HFFc6 (cell line): ENCODE measurements around the gene SLC2A9. TPM values are rescaled to one million over a fixed set of nuclear protein-coding genes. Genes with fewer than 3 reads are reported as not detected.

ENCODE experiments used
- DNase-seq: peaks from one replicate; pipeline ENCODE4 v3.0.0-alpha.2; 2018
- H3K27ac Mint-ChIP-seq: 2 replicates; pipeline ENCODE4 v1.8.0; 2020; ENCODE audit warnings: mild to moderate bottlenecking, mixed read lengths
- H3K27me3 Mint-ChIP-seq: 2 replicates; pipeline ENCODE4 v1.8.0; 2021; ENCODE audit warnings: mild to moderate bottlenecking, moderate library complexity, mixed read lengths; ENCODE audit not compliant: insufficient read depth
- H3K36me3 Mint-ChIP-seq: 2 replicates; pipeline ENCODE4 v1.8.0; 2021; ENCODE audit warnings: low read depth, mixed read lengths
- H3K4me1 Mint-ChIP-seq: 2 replicates; pipeline ENCODE4 v1.8.0; 2020; ENCODE audit warnings: low read depth, mixed read lengths
- H3K4me3 Mint-ChIP-seq: 2 replicates; pipeline ENCODE4 v1.8.0; 2020; ENCODE audit warnings: mild to moderate bottlenecking, moderate library complexity, mixed read lengths
- H3K9me3 Mint-ChIP-seq: 2 replicates; pipeline ENCODE4 v1.8.0; 2020; ENCODE audit warnings: mild to moderate bottlenecking, mixed read lengths
- CTCF ChIP-seq: fragments of 200-600 bp; sonication (generic); IDR thresholded peaks from 2 replicates; pipeline ENCODE4 v1.5.0; 2021; ENCODE audit warnings: antibody characterized with exemption, mild to moderate bottlenecking
- total RNA-seq, 6 experiments: library from RNA; stranded (reverse); fragmentation: NEBNext Ultra II Directional; extraction: Animal tissue kit (Norgen Biotek cat#: 25700); gene quantifications; 2 replicates in 1 of 6; 3 replicates in 5 of 6; pipeline ENCODE4 v1.2.3, GENCODE V29; 2021

SLC2A9 gene
- total RNA-seq, 6 experiments from 2014 or later, result 1.3 to 2.0 (median 1.6) TPM

DNA sequence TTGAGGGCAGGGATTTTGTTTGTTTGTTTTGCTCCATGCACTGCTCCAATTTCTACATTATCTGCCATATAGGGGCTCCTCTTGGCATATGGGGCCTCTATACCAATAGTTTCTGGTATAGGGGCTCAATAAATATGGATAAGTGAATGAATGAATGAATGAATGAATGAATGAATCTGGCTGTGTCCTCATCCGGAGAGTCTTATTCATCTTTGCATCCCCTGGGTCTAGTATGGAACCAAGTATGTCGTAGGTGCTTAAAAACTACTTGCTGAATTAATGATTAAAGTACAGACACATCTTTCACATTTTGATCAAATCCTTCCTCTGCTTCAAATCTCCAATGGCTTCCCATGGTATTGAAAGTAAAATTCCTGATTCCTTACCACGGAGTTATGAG is 159.7 kb downstream of the SLC2A9 start:
- no peak overlapping the region for H3K4me3 Mint-ChIP-seq
- H3K4me1 Mint-ChIP-seq, result no peaks in the 10 kb centered on the region
- TF ChIP-seq CTCF, result no peak

DNA sequence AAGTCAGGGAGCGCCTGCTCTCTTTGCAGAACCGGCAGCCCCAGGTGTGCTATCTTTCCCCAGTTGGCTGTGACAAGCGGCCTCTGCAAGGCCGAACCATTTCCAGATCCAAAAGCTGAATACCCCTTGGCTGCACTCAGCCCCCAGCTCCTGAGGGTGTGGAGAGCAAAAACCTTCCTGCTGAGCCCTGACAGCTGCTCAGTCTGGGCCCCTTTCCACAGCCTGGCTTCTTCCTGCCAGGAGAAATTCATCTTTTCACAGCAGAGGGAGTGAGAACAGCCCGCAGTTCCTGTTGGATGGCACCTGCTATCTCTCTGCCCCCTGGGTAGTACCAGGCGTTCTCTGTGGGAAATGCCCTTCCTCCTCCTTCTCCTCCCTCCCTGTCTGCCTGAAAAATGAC is 161.5 kb downstream of the SLC2A9 start:
- no peak for DNase-seq
- TF ChIP-seq CTCF, result no peak
- H3K36me3 Mint-ChIP-seq, result no peaks in the 10 kb centered on the region
- H3K9me3 Mint-ChIP-seq, result peaks cover 59% of the 10 kb centered on the region
- H3K27me3 Mint-ChIP-seq, result peaks cover 1% of the 10 kb centered on the region; the same call in 1 of the 2 replicates
- H3K27ac Mint-ChIP-seq, result no peak overlapping the region
- H3K4me3 Mint-ChIP-seq, result no peak overlapping the region
- H3K4me1 Mint-ChIP-seq, result no peaks in the 10 kb centered on the region

More for the DNA sequence above, 159.7 kb downstream of the SLC2A9 start:
- DNase-seq, result no peak
- Mint-ChIP-seq H3K36me3 (no peaks in the 10 kb centered on the region), H3K27ac (no peak overlapping the region), H3K9me3 (peaks cover 59% of the 10 kb centered on the region), H3K27me3 (peaks cover 1% of the 10 kb centered on the region; the same call in 1 of the 2 replicates)

DNA sequence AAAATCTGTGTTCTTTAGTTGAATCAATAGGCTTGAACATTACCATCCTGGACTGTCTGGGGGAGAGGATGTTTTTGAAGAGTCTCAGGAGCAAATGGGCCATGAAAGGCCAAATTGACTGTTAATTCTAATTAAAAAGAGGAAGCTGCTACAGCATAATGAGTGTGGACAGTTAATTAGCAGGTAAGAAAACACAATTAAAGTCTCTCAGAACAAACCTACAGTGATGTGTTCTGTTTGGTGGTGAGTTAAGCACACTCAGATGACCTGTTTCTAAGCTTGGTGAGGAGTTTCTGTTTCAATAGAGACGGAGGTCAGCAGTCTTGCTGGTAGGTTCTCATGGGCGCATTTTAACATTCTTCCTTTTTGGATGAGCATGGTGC is 171.8 kb downstream of the SLC2A9 start:
- H3K27ac Mint-ChIP-seq, result no peak overlapping the region
- H3K4me3 Mint-ChIP-seq, result no peak overlapping the region
- peaks cover 6% of the 10 kb centered on the region; the same call in 1 of the 2 replicates for H3K36me3 Mint-ChIP-seq
- peaks cover 69% of the 10 kb centered on the region for H3K9me3 Mint-ChIP-seq
- DNase-seq, result no peak
- no peaks in the 10 kb centered on the region for H3K4me1 Mint-ChIP-seq
- no peak for TF ChIP-seq CTCF
- H3K27me3 Mint-ChIP-seq, result peaks cover 2% of the 10 kb centered on the region

- no peak for DNase-seq
- H3K4me1 Mint-ChIP-seq, result no peaks in the 10 kb centered on the region
- H3K4me3 Mint-ChIP-seq, result no peak overlapping the region
- no peak for TF ChIP-seq CTCF
- H3K9me3 Mint-ChIP-seq, result peaks cover 60% of the 10 kb centered on the region
- H3K27ac Mint-ChIP-seq, result no peak overlapping the region
- H3K36me3 Mint-ChIP-seq, result peaks cover 6% of the 10 kb centered on the region; the same call in 1 of the 2 replicates
- H3K27me3 Mint-ChIP-seq, result peaks cover 2% of the 10 kb centered on the region
Measured at GRCh38 chr4:9847968-9848748, 173.1 kb downstream of the SLC2A9 start.

DNA sequence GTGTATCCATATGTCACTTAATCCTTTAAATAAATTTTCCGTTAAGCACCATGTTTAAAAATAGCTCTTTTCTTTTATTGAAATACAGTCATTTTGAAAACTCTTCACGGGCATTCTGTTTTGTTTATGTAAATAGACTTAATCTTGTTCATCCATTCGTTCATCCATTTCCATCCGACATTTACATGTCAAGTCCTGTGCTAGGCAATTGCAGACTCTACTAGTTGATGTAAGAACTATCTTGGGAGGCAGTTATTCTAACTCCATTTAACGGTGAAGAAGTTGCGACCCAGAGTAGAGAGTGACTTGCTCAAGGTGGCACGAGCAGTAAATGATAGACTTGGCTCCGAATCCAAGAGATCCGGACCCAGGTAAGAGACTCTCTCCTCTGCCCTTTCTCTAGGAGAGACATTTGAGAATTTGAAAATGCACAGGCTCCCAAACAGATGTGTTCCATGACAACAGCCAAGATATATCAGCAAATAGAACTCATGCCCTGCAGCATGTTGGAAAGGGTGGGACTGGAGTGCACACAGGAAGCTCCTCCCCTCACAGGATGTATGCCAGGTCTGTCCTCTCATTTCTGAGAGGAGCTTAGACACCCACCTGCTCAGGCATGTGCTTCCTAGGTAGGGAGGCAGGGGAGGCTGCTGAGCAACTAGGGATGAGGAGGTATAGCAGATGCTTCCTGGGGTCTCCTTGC is 175.4 kb downstream of the SLC2A9 start:
- no peak for DNase-seq
- H3K27me3 Mint-ChIP-seq, result no peaks in the 10 kb centered on the region; the same call in none of the 2 replicates
- H3K4me1 Mint-ChIP-seq, result no peaks in the 10 kb centered on the region
- no peak overlapping the region for H3K27ac Mint-ChIP-seq
- H3K9me3 Mint-ChIP-seq, result peaks cover 59% of the 10 kb centered on the region
- TF ChIP-seq CTCF, result no peak
- no peaks in the 10 kb centered on the region; the same call in none of the 2 replicates for H3K36me3 Mint-ChIP-seq
- no peak overlapping the region for H3K4me3 Mint-ChIP-seq
